Measurements from ENCODE around the gene CENPX.

GRCh38 chr17:82014971-82015310, 7.7 kb downstream of the CENPX start:
- TF ChIP-seq CTCF (CRISPR knock-in tag; IDR thresholded peaks at IDR 0.05) (no peak), ARHGAP35 (CRISPR knock-in tag; IDR thresholded peaks at IDR 0.05; ENCODE audit: borderline replicate concordance) (no peak), SNRNP70 (IDR thresholded peaks at IDR 0.05; ENCODE audit: low read depth, low read length) (no peak), TAF1 (CRISPR knock-in tag; IDR thresholded peaks at IDR 0.05) (no peak), ZNF230 (CRISPR knock-in tag; IDR thresholded peaks at IDR 0.05) (no peak), AFF4 (CRISPR knock-in tag; IDR thresholded peaks at IDR 0.05) (no peak), ZNF207 (IDR thresholded peaks at IDR 0.05; ENCODE audit: borderline replicate concordance) (no peak), RAD21 (CRISPR knock-in tag; IDR thresholded peaks at IDR 0.05) (no peak), POLR2AphosphoS5 (IDR thresholded peaks at IDR 0.05; ENCODE audit: low read depth, low read length) (no peak), JUND (CRISPR knock-in tag; IDR thresholded peaks at IDR 0.05) (no peak), NR2C2 (CRISPR knock-in tag; IDR thresholded peaks at IDR 0.05; ENCODE audit: borderline replicate concordance) (no peak), BCL3 (CRISPR knock-in tag; IDR thresholded peaks at IDR 0.05) (no peak)
- TF ChIP-seq, protein P1, sequence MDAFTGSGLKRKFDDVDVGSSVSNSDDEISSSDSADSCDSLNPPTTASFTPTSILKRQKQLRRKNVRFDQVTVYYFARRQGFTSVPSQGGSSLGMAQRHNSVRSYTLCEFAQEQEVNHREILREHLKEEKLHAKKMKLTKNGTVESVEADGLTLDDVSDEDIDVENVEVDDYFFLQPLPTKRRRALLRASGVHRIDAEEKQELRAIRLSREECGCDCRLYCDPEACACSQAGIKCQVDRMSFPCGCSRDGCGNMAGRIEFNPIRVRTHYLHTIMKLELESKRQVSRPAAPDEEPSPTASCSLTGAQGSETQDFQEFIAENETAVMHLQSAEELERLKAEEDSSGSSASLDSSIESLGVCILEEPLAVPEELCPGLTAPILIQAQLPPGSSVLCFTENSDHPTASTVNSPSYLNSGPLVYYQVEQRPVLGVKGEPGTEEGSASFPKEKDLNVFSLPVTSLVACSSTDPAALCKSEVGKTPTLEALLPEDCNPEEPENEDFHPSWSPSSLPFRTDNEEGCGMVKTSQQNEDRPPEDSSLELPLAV (CRISPR knock-in tag; conservative IDR thresholded peaks at IDR 0.05; ENCODE audit: low read depth): no peak

All from HepG2 (cell line).